Urothelium cell line (cell line): ENCODE data around the gene SIK2.
A peak's percentile ranks its signal among the peaks of the same experiment; 100 is the strongest.

ENCODE experiments used
- DNase-seq: peaks from one replicate; pipeline ENCODE4 v3.0.0; 2011; ENCODE audit warnings: low spot score, mixed read lengths
- FAIRE-seq: peaks from 2 replicates; lab custom pipeline; 2011; peaks lifted over from hg19 to GRCh38; lab: Jason Lieb, UNC

SIK2 gene

DNA sequence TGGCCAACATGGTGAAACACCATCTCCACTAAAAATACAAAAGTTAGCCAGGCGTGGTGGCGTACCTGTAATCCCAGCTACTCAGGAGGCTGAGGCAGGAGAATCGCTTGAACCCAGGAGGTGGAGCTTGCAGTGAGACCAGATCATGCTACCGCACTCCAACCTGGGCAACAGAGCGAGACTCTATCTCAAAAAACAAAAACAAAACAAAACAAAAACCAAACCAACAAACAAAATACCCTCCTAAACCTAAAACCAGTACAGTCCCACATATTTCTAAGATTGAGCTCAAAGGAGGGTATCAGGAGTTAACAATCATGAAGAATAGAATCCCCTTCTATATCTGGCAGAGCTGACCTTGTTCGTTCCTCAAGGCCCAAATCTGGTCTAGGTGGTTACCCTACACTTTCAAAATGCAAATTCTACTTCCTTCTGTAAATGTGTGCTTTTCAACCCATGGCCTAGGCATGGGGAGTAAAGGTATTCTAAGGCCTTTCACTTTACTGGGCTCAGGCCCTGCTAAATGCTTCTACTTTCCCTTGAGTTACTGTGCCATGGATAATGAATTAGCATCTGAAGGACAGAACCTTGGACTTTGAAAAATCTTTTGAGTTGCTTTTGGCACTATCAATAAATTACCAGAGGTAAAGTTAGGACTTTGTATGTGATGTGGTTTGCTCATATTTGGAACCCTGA lies 174.3 kb downstream of the SIK2 start:
- DNase-seq (no peak), FAIRE-seq (no peak)

DNA sequence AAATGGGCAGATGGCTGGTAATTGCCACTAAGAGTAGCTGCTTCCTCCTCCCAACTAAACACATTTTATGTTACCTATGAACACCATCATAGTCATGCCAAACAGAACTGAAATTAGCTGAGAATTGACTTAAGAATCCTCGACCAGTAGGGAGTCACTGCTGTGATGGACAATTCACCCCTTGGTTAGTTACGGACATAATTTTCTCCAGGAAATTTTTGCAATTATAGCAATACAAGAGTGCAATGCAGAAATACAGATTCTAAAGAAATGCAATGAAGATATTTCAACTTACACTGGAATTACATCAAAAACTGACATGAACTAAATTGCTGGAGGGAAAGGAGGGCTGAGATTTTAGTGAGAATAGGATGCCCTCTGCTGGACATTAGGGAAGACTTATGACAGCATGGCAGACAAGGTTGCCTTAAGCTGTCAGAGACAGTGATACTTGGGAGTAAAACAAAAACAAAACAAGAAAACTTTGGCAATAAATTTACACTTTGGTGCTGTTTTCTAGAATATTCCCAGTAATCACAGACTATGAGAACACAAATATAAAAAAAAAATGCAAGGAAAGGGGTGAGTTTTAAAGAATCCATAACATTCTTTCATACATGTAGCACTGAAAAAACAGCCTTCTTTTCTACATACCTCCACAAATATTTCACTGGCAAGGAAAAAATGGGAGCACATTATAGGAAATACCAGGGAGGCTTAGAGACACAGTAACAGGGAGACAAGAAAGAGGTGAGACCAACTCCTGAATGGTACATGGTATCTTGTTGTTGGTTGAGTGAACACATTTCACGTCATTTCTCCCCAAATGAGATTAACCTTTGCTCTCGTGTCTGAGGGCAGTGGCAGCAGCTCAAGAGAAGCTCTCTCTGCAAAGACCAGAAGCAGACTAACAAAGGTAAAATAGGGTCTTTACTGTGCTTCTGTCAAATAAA lies 175.1 kb downstream of the SIK2 start:
- peak; percentile 32 for FAIRE-seq

DNA sequence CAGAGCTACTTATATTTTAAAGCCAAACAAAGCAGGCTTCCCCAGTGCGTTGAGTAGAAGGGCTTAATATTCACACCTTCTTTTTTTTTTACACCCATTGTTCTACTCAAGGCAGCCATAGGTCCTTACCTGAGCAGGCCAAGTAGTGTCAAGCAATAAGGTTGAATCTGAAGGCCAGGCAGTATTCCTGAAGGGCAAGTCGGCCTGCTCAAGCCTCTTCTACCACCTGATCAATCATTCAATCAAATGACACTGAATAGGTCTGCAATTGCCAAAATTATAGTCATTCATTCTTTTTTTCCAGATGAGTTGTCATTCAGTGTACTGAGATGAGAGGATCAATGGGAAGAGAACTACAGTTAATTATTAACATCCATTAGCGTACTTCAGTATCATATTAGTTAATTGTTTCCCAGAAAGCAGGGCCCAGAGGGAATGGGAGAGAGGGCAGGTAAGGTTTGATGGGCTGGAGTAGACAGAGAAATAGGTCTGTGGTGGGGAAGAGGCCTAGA lies 175.9 kb downstream of the SIK2 start:
- DNase-seq (no peak), FAIRE-seq (no peak)

More for the DNA sequence above, 175.1 kb downstream of the SIK2 start:
- peak; percentile 70 for DNase-seq

DNA sequence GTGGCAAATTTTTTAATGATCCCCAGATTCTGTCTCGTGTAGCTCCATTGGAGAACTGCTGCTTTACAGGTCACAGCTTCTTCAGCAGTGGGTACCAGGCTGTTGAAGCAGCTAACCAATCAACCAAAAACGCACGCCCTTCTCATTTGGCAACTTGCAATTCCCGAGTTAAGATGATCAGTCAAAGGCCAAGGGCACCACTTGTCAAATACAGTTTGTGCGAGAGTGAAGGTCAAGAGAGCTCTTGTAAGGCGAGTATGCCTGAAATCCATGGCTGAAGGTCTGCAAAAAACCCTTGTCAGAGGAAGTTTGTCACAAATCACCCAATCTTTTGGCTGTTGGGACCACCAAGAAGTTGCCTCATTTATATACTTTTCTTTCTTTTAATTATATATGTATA lies 176.9 kb downstream of the SIK2 start:
- DNase-seq = no peak
- FAIRE-seq = no peak
